Cardiac septum (tissue), 1 donor: Measurements from ENCODE around the gene DAAM2. TPM values are rescaled to one million over a fixed set of nuclear protein-coding genes. Genes with fewer than 3 reads are reported as not detected.

Experiments used
- DNase-seq: peaks from one replicate; pipeline ENCODE4 v3.0.0-alpha.2; 2020; ENCODE audit warnings: low spot score
- intact Hi-C: fragments of 100-400 bp; cut with DNase I; formaldehyde crosslinking; loops from one replicate; pipeline ENCODE4 v1.14.0; 2022
- total RNA-seq: library from RNA; stranded (reverse); fragmentation: NEBNext Ultra II Directional; extraction: Animal tissue kit (Norgen Biotek cat#: 25700); gene quantifications from one replicate; pipeline ENCODE4 v1.2.1, GENCODE V29; 2021
- donor health status: DM: no; HTN: no; CAD: no.

DAAM2 gene
- total RNA-seq, 1 donor from 2014 or later = 10.4 TPM

DNA sequence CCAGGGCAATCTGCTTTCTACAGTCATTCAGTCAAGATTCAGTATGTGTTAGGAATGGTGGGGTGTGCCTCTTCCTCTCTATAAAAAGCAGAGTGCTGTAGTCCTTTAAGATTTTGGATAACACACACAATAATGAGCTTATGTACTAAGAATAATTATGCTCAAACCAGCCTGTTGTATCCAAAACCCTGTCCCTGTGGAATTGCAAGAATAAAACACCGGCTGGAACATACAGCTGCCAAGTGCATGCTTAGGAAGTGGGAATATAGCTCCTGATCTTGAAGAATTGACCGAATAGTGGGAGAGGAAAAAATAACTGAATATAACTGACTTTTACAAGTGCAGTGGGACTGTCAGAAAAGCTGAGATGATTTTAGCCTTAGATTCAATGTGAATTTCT is 143.1 kb downstream of the DAAM2 start:
- no peak for DNase-seq
- intact Hi-C loops = no loop called here

DNA sequence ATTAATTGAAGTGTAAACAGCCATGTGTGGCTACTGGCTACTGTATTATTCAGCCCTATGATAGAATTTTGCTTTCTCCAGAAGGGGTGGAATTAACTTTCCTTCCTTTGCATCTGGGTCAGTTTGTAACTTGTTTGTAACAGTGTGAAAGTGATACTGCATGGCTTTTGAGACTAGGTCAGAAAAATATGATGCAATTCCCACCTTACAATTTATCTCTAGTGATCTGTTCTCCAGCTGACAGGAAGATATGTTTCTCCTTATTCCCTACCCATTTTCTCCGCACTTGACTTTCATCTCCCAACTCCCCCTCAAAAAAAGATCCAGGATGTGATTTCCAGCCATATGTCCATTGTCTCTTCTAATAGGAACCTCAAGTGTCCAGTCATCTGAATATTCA is 144.7 kb downstream of the DAAM2 start:
- no peak for DNase-seq
- intact Hi-C loops = no loop called here

DNA sequence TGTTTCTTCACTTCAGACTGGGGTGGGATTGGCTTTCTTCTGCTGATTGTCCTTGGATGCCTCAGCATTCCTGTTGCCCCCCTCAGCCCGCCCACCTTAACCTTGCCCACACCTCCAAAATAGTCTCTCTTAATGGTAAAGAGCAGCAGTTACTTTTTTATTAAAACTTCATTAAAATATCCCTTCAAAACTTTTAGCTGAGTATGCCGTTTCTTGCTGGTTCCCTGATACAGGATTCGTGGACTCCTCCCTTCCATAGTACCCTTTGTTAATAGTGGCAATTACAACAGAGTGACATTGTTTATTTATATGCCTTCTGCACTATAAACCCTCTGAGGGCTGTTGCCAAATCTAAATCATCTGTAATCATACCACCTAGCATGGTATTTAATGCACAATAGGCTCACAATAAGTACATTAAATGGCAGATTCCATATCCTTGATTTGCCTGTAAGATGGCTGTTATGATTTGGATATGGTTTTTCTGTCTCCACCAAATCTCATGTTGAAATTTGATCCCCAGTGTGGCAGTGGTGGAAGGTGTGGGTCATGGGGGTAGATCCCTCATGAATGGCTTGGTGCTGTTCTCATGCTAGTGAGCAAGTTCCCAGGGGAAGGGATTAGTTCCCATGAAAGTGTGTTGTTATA is 145.6 kb downstream of the DAAM2 start:
- intact Hi-C loops = no loop called here
- no peak for DNase-seq

DNA sequence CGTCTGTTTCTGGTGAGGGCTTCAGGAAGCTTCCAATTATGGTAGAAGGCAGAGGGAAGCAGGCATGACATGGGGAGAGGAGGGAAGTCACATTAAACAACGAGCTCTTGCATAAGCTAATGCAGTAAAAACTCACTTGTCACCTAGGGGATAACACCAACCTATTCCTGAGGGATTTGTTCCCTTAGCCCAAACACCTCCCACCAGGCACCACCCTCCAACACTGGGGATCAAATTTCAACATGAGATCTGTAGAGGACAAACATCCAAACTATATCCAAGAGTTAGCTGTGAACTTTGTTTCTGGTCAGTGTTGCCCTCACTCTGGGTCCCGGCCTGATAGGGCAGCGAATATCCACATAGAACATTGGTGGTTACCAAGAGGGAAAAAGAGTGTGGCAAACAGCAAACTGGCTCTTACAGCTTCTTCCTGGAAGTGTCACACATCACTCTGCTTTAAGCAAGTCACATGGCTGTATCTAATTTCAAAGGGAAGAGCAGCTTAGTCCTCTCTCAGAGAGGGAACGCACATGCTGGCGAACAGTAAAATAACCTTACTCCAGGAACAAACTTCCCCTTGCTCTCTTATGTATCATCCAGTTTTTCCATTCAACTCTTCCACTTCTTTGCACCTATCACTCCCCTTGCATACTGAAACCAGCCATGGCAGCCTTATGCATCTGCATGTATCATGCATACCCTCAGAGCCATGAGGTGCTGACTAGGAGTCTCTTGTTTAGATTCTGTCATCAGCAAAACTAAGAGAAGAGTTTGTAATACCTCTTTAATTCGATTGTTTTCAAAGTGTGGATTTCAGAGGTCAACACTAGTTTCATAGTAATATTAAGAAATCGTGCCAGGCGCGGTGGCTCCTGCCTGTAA is 146.8 kb downstream of the DAAM2 start:
- no peak for DNase-seq
- intact Hi-C loops = no loop called here

DNA sequence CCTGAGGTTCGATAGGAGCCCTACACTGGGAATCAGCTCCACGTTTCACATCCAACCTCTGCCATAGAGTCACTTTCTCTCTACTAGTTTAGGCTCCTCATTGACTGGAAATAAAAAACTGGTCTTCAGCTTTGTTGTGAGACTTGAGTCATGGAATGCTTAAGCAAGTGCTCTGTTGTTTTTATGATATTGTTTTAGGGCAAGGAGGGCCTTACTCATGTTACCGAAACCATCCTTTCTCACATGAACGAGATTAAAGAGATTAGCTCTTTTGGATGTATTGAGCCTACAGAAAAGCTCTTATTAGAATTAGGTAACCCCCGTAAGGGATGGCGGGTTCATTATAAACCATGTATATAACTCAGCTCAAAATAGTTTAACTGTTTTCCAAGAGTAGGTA is 149.0 kb downstream of the DAAM2 start:
- no peak for DNase-seq
- intact Hi-C loops = no loop called here

DNA sequence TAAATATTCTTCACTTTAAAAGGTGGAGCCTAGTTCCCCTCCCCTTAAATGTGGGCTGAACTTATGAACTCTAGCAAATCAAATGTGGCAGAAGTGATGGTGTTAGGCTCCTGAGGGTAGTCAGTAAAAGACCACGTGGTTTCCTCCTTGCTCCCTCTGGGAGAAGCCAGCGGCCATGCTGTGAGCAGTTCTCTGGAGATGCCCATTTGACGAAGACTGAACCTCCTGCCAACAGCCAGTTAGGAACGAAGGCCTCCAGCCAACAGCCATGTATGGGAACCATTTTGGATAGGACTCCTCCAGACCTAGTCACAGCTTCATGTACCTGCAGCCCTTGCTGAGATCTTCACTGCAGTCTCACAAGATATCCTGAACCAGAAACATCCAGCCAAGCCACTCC is 149.6 kb downstream of the DAAM2 start:
- intact Hi-C loops = no loop called here
- no peak for DNase-seq

DNA sequence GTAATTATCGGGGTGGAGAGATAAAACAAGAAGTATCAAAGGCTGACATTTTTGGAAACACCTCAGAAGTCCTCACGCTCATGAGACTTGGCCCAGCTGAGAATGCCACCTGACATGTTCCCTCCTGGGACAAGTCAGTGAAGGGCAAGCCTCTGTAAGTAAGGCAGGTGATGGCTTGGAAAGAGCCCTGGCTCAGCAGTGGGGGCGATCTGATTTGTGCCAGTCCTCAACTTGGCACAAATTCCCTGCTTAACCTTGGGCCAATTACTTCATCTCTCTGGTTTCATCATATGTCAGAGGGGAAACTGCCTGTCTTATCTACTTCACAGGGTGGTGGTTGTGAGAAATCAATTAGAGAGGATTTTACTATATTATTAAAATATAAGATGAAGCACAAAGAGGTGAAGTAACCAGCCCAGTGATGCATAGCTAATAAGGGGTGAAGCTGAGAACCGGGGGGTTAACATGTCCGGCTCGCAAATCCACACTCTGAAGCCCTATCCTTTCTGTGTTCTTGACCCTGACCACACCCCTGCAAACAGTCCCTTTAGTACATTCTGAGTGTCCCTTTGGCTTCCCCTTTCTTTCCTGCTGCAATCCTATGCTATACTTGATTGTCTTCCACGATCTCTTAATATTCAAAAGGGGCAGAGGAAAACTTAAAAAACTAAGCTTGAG is 150.9 kb downstream of the DAAM2 start:
- intact Hi-C loops = no loop called here
- no peak for DNase-seq

DNA sequence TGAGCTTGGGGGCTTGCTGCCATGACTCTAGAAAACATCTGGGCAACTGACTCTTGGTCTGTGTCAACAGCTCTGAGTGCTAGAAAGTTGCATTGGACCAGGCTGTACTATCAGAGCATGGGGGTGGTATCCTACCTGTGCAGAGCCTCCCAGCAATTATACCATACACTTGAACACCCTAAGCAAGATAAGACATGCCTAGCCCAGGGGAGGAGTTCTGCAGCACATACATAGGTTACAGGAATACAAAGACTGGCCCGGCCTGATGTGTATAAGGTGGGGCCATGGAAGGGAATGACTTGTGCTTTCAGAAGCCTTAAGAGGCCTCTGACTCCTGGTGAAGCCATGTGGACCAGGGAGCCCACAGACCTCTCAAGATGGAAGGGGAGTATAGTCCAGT is 153.4 kb downstream of the DAAM2 start:
- intact Hi-C loops = no loop called here
- DNase-seq = no peak

DNA sequence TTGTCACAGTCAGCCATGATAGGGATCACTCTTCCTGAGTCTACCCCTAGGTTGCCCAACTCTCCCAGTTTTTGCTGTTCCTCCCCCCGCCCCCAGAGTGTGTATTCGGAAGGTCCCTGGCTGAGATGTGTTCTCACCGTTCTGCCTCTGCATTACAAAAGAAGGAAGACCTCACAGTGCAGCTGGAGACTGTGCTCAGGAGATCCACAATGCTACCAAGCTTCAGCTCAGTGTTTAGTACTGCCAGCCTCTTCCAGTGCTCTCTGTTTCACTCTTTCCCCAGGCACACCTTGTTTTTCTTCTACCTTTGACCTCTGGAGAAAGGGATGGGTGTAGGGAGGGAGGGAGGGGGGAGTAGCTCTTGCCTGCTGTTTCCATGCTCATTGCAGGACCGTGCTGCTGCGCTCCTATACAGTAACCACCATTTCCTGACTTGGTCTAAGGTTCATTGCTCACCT is 155.5 kb downstream of the DAAM2 start:
- intact Hi-C loops = no loop called here
- DNase-seq = no peak

DNA sequence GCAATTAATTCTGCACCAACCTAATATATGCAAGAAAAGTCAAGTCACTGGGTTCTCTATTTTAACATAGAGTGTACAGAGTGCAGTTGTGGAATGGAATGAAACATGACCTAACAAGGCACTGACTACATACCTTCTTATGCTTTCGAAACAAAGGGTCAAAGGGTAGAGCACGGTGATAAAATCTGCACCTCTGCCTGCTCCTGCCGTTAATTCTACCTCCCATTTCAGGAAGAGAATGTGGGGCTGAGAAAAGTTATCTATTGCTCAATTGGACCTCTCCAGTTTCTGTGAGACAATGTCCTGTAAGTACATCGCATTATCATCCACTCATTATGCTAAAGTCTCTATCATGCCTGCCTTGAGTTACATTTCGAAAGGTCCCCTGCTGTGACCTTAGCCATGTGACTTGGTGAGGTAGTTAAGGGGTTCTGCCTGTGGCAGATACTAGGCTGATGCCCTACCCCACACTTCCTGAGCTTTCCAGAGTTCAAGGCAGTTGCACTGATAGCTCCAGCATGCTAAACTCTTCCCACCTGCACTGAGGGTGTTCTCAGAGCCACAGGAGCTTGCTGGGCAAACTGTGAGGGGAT is 156.1 kb downstream of the DAAM2 start:
- intact Hi-C loops = no loop called here
- DNase-seq = no peak

DNA sequence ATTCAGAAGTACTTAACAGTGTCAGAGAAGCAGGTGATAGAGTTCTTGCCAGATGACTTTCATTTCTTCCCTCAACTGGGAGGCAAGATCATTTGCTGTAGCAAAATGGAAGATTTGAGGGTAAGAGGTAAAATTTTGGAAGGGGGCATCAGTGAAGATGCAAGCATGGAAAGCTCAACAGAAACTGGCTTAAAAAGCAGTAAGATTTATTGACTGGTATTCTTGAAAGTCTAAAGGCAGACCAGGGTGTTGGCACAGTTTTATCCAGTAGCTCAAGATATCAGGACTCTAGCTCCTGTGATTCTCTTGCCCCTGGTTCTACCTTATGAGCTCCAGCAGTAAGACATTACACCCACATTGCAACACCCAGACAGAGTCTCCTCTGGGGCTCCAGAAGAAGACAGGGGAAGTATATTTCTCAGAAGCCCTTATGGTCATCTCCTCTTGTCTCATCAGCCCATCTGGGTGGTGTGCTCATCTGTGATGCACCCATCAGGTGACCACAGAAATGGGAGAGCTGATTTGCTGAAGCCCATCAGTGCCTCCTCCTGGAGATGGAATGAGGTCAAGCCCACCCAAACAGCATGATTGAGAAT is 158.0 kb downstream of the DAAM2 start:
- DNase-seq = no peak
- intact Hi-C loops = no loop called here

DNA sequence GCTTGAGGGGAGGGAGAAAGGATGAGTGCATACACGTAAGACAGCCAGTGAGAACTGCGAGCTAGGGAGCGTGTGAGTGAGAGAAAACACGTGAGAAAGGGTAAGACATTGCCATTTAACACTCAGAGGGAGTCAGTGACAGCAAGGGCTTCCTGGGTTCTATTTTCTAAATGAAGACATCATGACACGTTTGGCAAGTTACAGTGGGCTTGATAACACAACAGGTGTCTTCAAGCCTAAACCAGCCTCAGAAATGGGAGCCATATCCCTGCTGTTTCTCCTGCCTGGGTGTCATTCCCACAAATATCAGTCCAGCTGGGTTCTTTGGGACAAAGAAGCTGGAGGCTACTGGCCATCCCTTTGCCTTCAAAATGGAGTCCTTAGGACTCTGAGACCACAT is 159.0 kb downstream of the DAAM2 start:
- DNase-seq = no peak
- intact Hi-C loops = no loop called here

DNA sequence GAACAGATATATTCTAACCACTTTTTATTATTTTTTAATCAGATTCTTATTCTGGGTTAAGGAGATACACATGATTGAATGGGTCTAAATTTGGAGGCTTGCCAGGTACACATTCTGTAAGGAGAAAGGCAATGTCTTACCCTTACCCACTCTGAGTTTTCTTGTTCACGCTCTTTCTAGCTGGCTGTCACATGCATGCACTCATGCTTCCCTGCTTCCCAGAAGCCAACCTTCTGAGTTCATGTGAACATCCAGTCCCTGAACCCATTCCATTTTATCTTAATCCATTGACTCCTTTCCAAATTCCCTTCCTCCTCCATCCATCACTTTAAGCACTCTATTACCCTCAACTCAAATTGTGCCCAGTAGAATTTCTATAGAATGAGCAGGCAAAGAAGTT is 159.5 kb downstream of the DAAM2 start:
- intact Hi-C loops = no loop called here

DNA sequence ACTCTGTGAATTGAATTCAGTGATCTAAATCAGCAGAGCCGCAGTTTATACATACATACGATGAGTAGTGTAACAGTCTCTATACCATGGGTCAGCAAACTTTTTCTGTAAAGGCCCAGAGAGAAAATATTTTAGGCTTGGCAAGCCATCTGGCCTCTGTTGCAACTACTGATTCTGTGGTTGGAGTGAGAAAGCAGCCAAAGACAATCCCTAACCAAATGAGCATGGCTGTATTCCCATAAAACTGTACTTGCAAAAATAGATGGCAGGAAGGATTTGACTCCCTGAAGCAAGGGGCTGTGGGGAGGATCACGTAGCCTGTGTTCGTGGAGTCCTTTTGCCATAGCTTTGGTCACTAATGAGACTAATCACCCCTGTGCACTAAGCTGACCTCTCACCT is 160.0 kb downstream of the DAAM2 start:
- DNase-seq = no peak
- intact Hi-C loops = no loop called here

More for the DNA sequence above, 159.5 kb downstream of the DAAM2 start:
- DNase-seq = no peak

DNA sequence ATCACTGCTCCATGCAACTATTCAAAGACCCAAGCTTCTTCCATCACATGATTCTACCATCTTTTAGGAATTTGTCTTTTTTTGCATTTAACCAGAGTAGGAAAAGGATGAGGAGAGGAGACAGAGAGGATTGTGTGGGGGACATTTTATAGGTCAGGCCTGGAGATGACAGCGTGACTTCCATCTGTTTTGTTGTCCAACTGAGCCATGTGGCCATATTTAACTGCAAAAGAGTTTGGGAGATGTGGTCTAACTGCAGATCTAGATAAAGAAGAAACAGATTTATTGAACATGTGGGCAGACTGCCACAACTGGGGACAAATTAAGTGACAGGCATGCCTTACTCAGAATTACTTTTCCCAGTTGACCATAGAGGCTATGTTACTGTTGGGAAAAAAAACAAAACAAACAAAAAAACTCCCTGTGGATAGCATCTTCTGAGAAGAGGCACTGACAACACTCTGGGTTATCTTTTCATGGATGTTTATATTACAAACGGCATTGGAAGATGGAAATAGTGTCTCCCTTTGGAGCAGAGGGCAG is 161.0 kb downstream of the DAAM2 start:
- intact Hi-C loops = no loop called here

More for the DNA sequence above, 161.0 kb downstream of the DAAM2 start:
- DNase-seq = no peak

Other genes with a start within 250 kb of the DAAM2 start
- not detected for gene KIF6, start 67.0 kb upstream of the DAAM2 start, total RNA-seq
- gene MOCS1, start 142.1 kb downstream of the DAAM2 start, total RNA-seq = 22.1 TPM